Ramos (cell line): Measurements from ENCODE around the gene MKRN1.
"Not testable (repeated sequence)": the region's sequence is repeated elsewhere in the genome, so short reads cannot be mapped to it uniquely, and the experiment has no call there.

Source experiments
- in situ Hi-C: fragments of 300-500 bp; cut with MboI; formaldehyde crosslinking; loops from one replicate; pipeline ENCODE4 v1.14.3; 2022; ENCODE audit warnings: low sequenced_read_pairs; ENCODE audit not compliant: unreplicated experiment

MKRN1 gene

GRCh38 chr7:140479062-140479738 lies at the start of gene MKRN1:
Gene MKRN1 (minus strand): TSS chr7:140479505. CDS start chr7:140479344, 161 bp downstream.
- in situ Hi-C loops, result no loop called here

GRCh38 chr7:140526787-140527664 lies 47.7 kb upstream of the MKRN1 start:
- in situ Hi-C loops, result no loop called here

- in situ Hi-C loops, result no loop called here
Observed at GRCh38 chr7:140526214-140526613, 46.9 kb upstream of the MKRN1 start.

- in situ Hi-C loops, result no loop called here
Observed at GRCh38 chr7:140525743-140526142, 46.4 kb upstream of the MKRN1 start.

GRCh38 chr7:140521421-140521820 lies 42.1 kb upstream of the MKRN1 start:
- in situ Hi-C loops, result loop anchor here (25.0 kb wide), 1 partner anchor 491 kb away; the partner anchor contains the start of gene MRPS33

- in situ Hi-C loops, result loop anchor here (25.0 kb wide), 1 partner anchor 493 kb away; the partner anchor contains the start of gene MRPS33
Observed at GRCh38 chr7:140519007-140519399, 39.7 kb upstream of the MKRN1 start.

- in situ Hi-C loops, result loop anchor here (25.0 kb wide), 1 partner anchor 494 kb away; the partner anchor contains the start of gene MRPS33
Observed at GRCh38 chr7:140518370-140519006, 39.2 kb upstream of the MKRN1 start.

GRCh38 chr7:140517546-140518369 lies 38.5 kb upstream of the MKRN1 start:
- in situ Hi-C loops, result loop anchor here (25.0 kb wide), 1 partner anchor 495 kb away; the partner anchor contains the start of gene MRPS33

- in situ Hi-C loops, result loop anchor here (25.0 kb wide), 1 partner anchor 500 kb away; the partner anchor contains the start of gene MRPS33
Observed at GRCh38 chr7:140512317-140513000, 33.2 kb upstream of the MKRN1 start.

- in situ Hi-C loops, result loop anchor here (25.0 kb wide), 1 partner anchor 503 kb away; the partner anchor contains the start of gene MRPS33
Observed at GRCh38 chr7:140509789-140510188, 30.5 kb upstream of the MKRN1 start.

GRCh38 chr7:140507556-140507955 lies 28.3 kb upstream of the MKRN1 start:
- in situ Hi-C loops, result loop anchor here (25.0 kb wide), 1 partner anchor 505 kb away; the partner anchor contains the start of gene MRPS33

- in situ Hi-C loops, result loop anchor here (25.0 kb wide), 1 partner anchor 505 kb away; the partner anchor contains the start of gene MRPS33
Observed at GRCh38 chr7:140506788-140507464, 27.6 kb upstream of the MKRN1 start.

- in situ Hi-C loops, result loop anchor here (25.0 kb wide), 1 partner anchor 510 kb away; the partner anchor contains the start of gene MRPS33
Observed at GRCh38 chr7:140501966-140502365, 22.7 kb upstream of the MKRN1 start.

GRCh38 chr7:140497807-140498206 lies 18.5 kb upstream of the MKRN1 start:
- in situ Hi-C loops, result not testable (repeated sequence)

- in situ Hi-C loops, result no loop called here
Observed at GRCh38 chr7:140497241-140497769, 18.0 kb upstream of the MKRN1 start.

GRCh38 chr7:140495514-140496097 lies 16.3 kb upstream of the MKRN1 start:
- in situ Hi-C loops, result no loop called here

- in situ Hi-C loops, result no loop called here
Observed at GRCh38 chr7:140494867-140495266, 15.6 kb upstream of the MKRN1 start.

GRCh38 chr7:140489026-140489359 lies 9.7 kb upstream of the MKRN1 start:
- in situ Hi-C loops, result no loop called here
